Activated T-helper 17 cell treated with anti-CD3 and anti-CD28 coated beads, Interleukin-2, amount 50 U/mL, for 72 hours (primary cell): Measurements from ENCODE around the gene GOLGA6C. TPM values are rescaled to one million over a fixed set of nuclear protein-coding genes. Genes with fewer than 3 reads are reported as not detected.
A peak's percentile ranks its signal among the peaks of the same experiment; 100 is the strongest.
"Not testable (repeated sequence)": the region's sequence is repeated elsewhere in the genome, so short reads cannot be mapped to it uniquely, and the experiment has no call there.

ENCODE experiments used
- ATAC-seq: fragments of 150-1000 bp; cut with Tn5 transposase; replicated peaks from 2 replicates; pipeline ENCODE4 v1.10.0; 2021; ENCODE audit warnings: mild to moderate bottlenecking, moderate library complexity
- H3K27ac Mint-ChIP-seq: one replicate; pipeline ENCODE4 v1.8.0; 2022; ENCODE audit warnings: mixed read lengths
- H3K27me3 Mint-ChIP-seq: one replicate; pipeline ENCODE4 v1.8.0; 2022; ENCODE audit warnings: mixed read lengths
- H3K36me3 Mint-ChIP-seq: one replicate; pipeline ENCODE4 v1.8.0; 2022; ENCODE audit warnings: low read depth, mild to moderate bottlenecking, mixed read lengths
- H3K4me1 Mint-ChIP-seq: one replicate; pipeline ENCODE4 v1.8.0; 2022; ENCODE audit warnings: mixed read lengths
- H3K4me3 Mint-ChIP-seq: one replicate; pipeline ENCODE4 v1.8.0; 2022; ENCODE audit warnings: mild to moderate bottlenecking, mixed read lengths
- H3K9me3 Mint-ChIP-seq: one replicate; pipeline ENCODE4 v1.8.0; 2022; ENCODE audit warnings: mixed read lengths
- total RNA-seq, 2 donors: library from RNA; stranded (reverse); gene quantifications; one replicate each; pipeline ENCODE4 v1.2.3, GENCODE V29; 2022

GOLGA6C gene
- total RNA-seq, 2 donors from 2014 or later: not detected

GRCh38 chr15:75312548-75312947, 54.4 kb downstream of the GOLGA6C start:
- not testable (repeated sequence) for H3K36me3 Mint-ChIP-seq, H3K4me1 Mint-ChIP-seq, H3K9me3 Mint-ChIP-seq, ATAC-seq, H3K27ac Mint-ChIP-seq
- Mint-ChIP-seq H3K27me3 (peaks cover 19% of the 10 kb centered on the region), H3K4me3 (peak overlapping the region; percentile 4)

DNA sequence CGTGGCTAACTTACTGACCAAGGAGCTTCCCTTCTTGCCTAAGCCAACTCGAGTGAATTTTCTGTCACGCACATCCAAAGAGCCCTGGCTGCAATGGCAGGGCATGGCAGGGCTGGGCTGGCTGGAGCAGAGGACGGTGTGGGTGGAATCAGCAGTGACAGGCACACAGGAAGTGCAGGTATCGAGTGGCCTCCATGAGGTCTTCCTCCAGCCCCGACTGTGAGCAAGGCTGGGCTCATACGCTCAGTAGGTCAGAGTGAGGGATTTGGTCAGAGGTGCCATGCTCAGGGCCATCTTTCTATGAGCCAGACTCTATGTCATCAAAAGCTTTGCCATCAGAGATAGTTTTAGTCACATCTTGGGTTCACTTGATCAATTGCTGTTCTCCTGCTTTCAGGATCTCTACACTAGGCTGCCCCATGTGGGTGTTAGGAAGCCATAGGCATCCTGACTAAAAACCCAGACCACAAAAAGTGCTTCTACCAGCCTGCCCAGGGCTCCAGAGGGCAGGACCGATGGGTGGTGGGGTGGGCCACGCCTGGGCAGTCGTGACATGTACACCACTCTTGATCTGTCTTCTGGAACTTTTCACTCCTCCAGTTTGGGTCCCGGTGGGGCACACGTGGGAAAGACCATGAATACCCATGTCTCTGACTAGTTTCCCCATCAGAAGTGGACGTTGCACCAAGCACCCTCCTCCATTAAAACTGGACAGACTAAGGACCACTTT, 55.1 kb downstream of the GOLGA6C start:
- Mint-ChIP-seq H3K27me3 (peaks cover 14% of the 10 kb centered on the region), H3K36me3 (no peaks in the 10 kb centered on the region), H3K4me3 (peak overlapping the region; percentile 4), H3K9me3 (no peaks in the 10 kb centered on the region), H3K27ac (no peak overlapping the region), H3K4me1 (no peaks in the 10 kb centered on the region)
- ATAC-seq: peak; percentile 90

- Mint-ChIP-seq H3K27ac (no peak overlapping the region), H3K4me3 (no peak overlapping the region), H3K9me3 (no peaks in the 10 kb centered on the region), H3K36me3 (no peaks in the 10 kb centered on the region), H3K27me3 (peaks cover 10% of the 10 kb centered on the region), H3K4me1 (no peaks in the 10 kb centered on the region)
- ATAC-seq: no peak
These were observed 56.6 kb downstream of the GOLGA6C start for GRCh38 chr15:75314552-75315290.

GRCh38 chr15:75319231-75319897, 61.2 kb downstream of the GOLGA6C start:
- H3K36me3 Mint-ChIP-seq, H3K27ac Mint-ChIP-seq, H3K27me3 Mint-ChIP-seq, H3K4me1 Mint-ChIP-seq, ATAC-seq, H3K9me3 Mint-ChIP-seq, H3K4me3 Mint-ChIP-seq: not testable (repeated sequence)

Other genes with a start within 250 kb of the GOLGA6C start
- 10 to 100 TPM; 24.2 to 27.5 TPM for gene PPCDC, start 234.7 kb upstream of the GOLGA6C start, total RNA-seq
- 10 to 100 TPM; 20.4 to 32.3 TPM for gene C15orf39, start 56.5 kb upstream of the GOLGA6C start, total RNA-seq
- gene GOLGA6D, start 24.5 kb downstream of the GOLGA6C start, total RNA-seq: under 1 TPM in 1 of 2 donors, not detected in 1; 0.16 TPM
- 10 to 100 TPM; 69.9 to 78.9 TPM for gene COMMD4, start 77.7 kb downstream of the GOLGA6C start, total RNA-seq
- gene NEIL1, start 88.7 kb downstream of the GOLGA6C start, total RNA-seq: 10 to 100 TPM; 11.6 to 56.7 TPM
- 100 to 1,000 TPM; 114 to 245 TPM for gene MAN2C1, start 110.3 kb downstream of the GOLGA6C start, total RNA-seq
- gene SIN3A, start 193.4 kb downstream of the GOLGA6C start, total RNA-seq: 10 to 100 TPM; 82.3 to 96.6 TPM